ENCODE data around the gene ANGPT4.
"Not testable (repeated sequence)": the region's sequence is repeated elsewhere in the genome, so short reads cannot be mapped to it uniquely, and the experiment has no call there.

Gene ANGPT4

DNA sequence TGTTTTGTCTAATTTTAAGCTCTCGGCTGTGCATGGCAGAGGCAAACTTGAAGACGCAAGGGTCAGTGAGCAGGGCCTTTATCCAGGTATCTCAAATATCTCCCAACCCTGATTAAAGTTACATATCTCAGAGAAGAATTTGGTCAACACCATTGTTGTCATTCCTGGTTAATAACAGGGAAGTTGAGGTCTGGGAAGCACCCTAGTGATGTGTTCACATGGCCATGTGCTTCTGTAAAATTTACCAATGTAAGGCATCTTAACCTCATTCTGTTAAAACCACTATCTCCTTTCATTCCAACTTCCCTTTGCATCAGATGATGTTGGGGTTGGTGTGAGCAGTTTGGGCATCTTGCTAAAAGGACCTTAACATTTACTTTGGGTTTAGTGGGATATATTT, 86.6 kb downstream of the ANGPT4 start:
- Histone ChIP-seq H3K4me2 (ENCODE audit: insufficient read depth, low read length) (no peak overlapping the region), H3K36me3 (ENCODE audit: insufficient read depth, low read length) (no peaks in the 10 kb centered on the region; the same call in 1 of the 2 replicates), H3K4me1 (ENCODE audit: insufficient read depth, low read length) (peaks cover 17% of the 10 kb centered on the region), H3K9me3 (ENCODE audit: insufficient read depth, low read length, severe bottlenecking) (no peaks in the 10 kb centered on the region), H3K79me2 (ENCODE audit: insufficient read depth, low read length) (peaks cover 8% of the 10 kb centered on the region), H3K4me3 (ENCODE audit: low read depth in 1 of 2, low read length in 2 of 2) (no peak overlapping the region), H3K9ac (ENCODE audit: low read depth, low read length) (no peak overlapping the region), H2AFZ (ENCODE audit: low read depth, low read length) (no peak overlapping the region), H4K20me1 (ENCODE audit: insufficient read depth, low read length) (no peaks in the 10 kb centered on the region), H3K27me3 (ENCODE audit: insufficient read depth, low read length, poor library complexity) (no peaks in the 10 kb centered on the region), H3K27ac (ENCODE audit: low read length) (no peak overlapping the region)
- DNase-seq (no peak), ATAC-seq (ENCODE audit: insufficient read depth, low read depth) (no peak)
- no peak for TF ChIP-seq EZH2 (IDR thresholded peaks at IDR 0.05; ENCODE audit: borderline replicate concordance, low read depth, low read length, severe bottlenecking)
- TF ChIP-seq, protein P1, sequence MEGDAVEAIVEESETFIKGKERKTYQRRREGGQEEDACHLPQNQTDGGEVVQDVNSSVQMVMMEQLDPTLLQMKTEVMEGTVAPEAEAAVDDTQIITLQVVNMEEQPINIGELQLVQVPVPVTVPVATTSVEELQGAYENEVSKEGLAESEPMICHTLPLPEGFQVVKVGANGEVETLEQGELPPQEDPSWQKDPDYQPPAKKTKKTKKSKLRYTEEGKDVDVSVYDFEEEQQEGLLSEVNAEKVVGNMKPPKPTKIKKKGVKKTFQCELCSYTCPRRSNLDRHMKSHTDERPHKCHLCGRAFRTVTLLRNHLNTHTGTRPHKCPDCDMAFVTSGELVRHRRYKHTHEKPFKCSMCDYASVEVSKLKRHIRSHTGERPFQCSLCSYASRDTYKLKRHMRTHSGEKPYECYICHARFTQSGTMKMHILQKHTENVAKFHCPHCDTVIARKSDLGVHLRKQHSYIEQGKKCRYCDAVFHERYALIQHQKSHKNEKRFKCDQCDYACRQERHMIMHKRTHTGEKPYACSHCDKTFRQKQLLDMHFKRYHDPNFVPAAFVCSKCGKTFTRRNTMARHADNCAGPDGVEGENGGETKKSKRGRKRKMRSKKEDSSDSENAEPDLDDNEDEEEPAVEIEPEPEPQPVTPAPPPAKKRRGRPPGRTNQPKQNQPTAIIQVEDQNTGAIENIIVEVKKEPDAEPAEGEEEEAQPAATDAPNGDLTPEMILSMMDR (IDR thresholded peaks at IDR 0.05; ENCODE audit: borderline replicate concordance, extremely low read depth, low read length, poor library complexity, severe bottlenecking) = no peak

DNA sequence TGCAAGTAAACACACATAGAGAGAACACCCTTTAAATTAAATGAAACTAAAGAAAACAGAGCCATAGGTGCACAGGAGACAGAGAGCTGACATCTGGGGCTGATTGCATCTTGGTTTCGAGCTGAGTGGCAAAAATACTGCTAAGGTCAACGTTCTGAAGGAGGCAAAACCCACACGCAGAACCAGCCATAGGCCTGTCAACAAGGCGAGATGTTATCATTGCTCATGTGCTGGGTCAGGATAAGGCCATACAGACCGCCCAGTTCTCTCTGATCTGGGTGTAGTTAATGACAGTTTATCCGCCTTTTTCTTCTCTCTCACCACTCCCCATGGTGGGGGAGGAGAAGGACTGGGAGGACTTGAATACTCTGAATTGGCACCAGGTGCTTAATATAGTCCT, 87.1 kb downstream of the ANGPT4 start:
- H3K9ac ChIP-seq (ENCODE audit: low read depth, low read length) = no peak overlapping the region
- H3K36me3 ChIP-seq (ENCODE audit: insufficient read depth, low read length) = no peaks in the 10 kb centered on the region; the same call in 1 of the 2 replicates
- H3K4me1 ChIP-seq (ENCODE audit: insufficient read depth, low read length) = peaks cover 11% of the 10 kb centered on the region
- H3K27me3 ChIP-seq (ENCODE audit: insufficient read depth, low read length, poor library complexity) = no peaks in the 10 kb centered on the region
- no peaks in the 10 kb centered on the region for H3K9me3 ChIP-seq (ENCODE audit: insufficient read depth, low read length, severe bottlenecking)
- no peak overlapping the region for H3K4me3 ChIP-seq (ENCODE audit: low read depth in 1 of 2, low read length in 2 of 2)
- TF ChIP-seq, protein P1 (IDR thresholded peaks at IDR 0.05; ENCODE audit: borderline replicate concordance, extremely low read depth, low read length, poor library complexity, severe bottlenecking) = no peak
- TF ChIP-seq EZH2 (IDR thresholded peaks at IDR 0.05; ENCODE audit: borderline replicate concordance, low read depth, low read length, severe bottlenecking) = no peak
- no peak for DNase-seq
- H3K79me2 ChIP-seq (ENCODE audit: insufficient read depth, low read length) = peaks cover 2% of the 10 kb centered on the region
- no peak for ATAC-seq (ENCODE audit: insufficient read depth, low read depth)
- no peaks in the 10 kb centered on the region for H4K20me1 ChIP-seq (ENCODE audit: insufficient read depth, low read length)
- no peak overlapping the region for H3K4me2 ChIP-seq (ENCODE audit: insufficient read depth, low read length)
- H2AFZ ChIP-seq (ENCODE audit: low read depth, low read length) = no peak overlapping the region
- H3K27ac ChIP-seq (ENCODE audit: low read length) = no peak overlapping the region

DNA sequence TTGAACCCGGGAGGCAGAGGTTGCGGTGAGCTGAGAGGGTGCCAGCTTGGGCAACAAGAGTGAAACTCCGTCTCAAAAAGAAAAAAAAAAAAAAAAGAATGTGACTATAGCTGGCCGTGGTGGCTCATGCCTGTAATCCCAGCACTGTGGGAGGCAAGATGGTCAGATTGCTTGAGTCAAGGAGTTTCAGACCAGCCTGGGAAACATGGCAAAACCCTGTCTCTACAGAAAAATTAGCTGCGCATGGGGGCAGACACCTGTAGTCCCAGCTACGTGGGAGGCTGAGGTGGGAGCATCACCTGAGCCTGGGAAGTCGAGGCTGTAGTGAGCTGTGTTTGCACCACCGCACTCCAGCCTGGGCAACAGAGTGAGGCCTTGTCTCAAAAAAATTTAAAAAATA, 88.2 kb downstream of the ANGPT4 start:
- not testable (repeated sequence) for H3K79me2 ChIP-seq (ENCODE audit: insufficient read depth, low read length); H3K9me3 ChIP-seq (ENCODE audit: insufficient read depth, low read length, severe bottlenecking); H2AFZ ChIP-seq (ENCODE audit: low read depth, low read length); H3K4me3 ChIP-seq (ENCODE audit: low read depth in 1 of 2, low read length in 2 of 2); DNase-seq; H3K27me3 ChIP-seq (ENCODE audit: insufficient read depth, low read length, poor library complexity); H3K27ac ChIP-seq (ENCODE audit: low read length); H3K9ac ChIP-seq (ENCODE audit: low read depth, low read length); H4K20me1 ChIP-seq (ENCODE audit: insufficient read depth, low read length); ATAC-seq (ENCODE audit: insufficient read depth, low read depth); H3K4me1 ChIP-seq (ENCODE audit: insufficient read depth, low read length); H3K36me3 ChIP-seq (ENCODE audit: insufficient read depth, low read length); H3K4me2 ChIP-seq (ENCODE audit: insufficient read depth, low read length)

DNA sequence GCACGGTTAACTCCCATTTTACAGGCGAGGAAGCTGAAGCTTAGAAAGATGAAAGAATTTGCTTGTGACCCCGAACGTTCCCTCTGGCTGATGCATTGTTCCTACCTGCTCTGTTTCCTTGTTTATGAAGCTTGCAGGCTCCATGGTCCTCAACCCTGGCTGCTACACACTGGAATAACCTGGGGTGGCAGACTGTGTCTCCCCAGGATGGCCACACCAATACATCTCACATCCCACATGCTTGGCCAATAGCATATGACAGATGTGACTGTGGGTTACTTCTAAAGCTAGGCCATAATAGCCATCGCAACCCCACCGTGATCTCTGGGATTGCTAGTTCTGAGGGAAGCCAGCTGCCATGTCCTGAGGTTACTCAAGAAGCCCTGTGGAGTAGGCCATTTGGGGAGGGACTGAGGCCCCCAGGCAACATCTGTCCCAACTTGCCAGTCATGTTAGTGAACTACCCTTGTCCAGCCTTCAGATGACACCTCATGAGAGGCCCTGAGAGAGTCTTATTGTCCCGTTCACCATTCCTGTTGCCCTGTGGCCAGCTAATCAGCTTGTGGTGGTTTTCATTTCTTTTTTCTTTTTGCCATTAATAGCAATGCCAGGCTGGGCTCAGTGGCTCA, 89.3 kb downstream of the ANGPT4 start:
- no peak overlapping the region for H3K4me3 ChIP-seq (ENCODE audit: low read depth in 1 of 2, low read length in 2 of 2)
- no peak overlapping the region for H2AFZ ChIP-seq (ENCODE audit: low read depth, low read length)
- H3K36me3 ChIP-seq (ENCODE audit: insufficient read depth, low read length) = no peaks in the 10 kb centered on the region
- H3K9ac ChIP-seq (ENCODE audit: low read depth, low read length) = no peak overlapping the region
- no peak for TF ChIP-seq EZH2 (IDR thresholded peaks at IDR 0.05; ENCODE audit: borderline replicate concordance, low read depth, low read length, severe bottlenecking)
- TF ChIP-seq, protein P1 (IDR thresholded peaks at IDR 0.05; ENCODE audit: borderline replicate concordance, extremely low read depth, low read length, poor library complexity, severe bottlenecking) = no peak
- no peaks in the 10 kb centered on the region for H3K79me2 ChIP-seq (ENCODE audit: insufficient read depth, low read length)
- H3K27ac ChIP-seq (ENCODE audit: low read length) = no peak overlapping the region
- ATAC-seq (ENCODE audit: insufficient read depth, low read depth) = no peak
- H4K20me1 ChIP-seq (ENCODE audit: insufficient read depth, low read length) = no peaks in the 10 kb centered on the region
- H3K4me1 ChIP-seq (ENCODE audit: insufficient read depth, low read length) = no peaks in the 10 kb centered on the region
- no peak overlapping the region for H3K4me2 ChIP-seq (ENCODE audit: insufficient read depth, low read length)
- no peaks in the 10 kb centered on the region for H3K9me3 ChIP-seq (ENCODE audit: insufficient read depth, low read length, severe bottlenecking)
- no peaks in the 10 kb centered on the region for H3K27me3 ChIP-seq (ENCODE audit: insufficient read depth, low read length, poor library complexity)
- DNase-seq = no peak
